ENCODE measurements around the gene MYH1.

DNA sequence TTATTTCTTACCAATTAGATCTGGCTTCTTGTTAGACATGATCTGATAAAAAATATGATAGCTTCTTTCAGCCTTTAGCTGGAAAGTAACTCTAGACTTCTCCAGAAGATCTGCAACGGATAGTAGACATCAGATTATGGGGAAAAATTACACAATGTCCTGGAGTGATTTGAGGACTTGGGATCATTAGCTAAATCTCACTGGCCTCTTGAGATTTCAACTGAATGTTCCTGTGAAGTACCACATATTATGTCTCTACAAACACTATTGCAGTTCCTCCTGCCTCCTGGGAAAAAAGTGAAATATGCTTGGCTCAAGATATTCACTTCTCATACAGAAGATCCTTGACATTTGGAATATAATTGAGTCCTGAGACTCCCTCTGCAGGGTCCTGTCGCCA lies 5.5 kb downstream of the MYH1 start:
- TF ChIP-seq EZH2 (IDR thresholded peaks at IDR 0.05; ENCODE audit: insufficient read depth, poor library complexity, severe bottlenecking), result no peak
- no peak for TF ChIP-seq EZH2phosphoT487 (IDR thresholded peaks at IDR 0.05; ENCODE audit: insufficient read depth, low read depth)

All from GM23248 (cell line).